Measurements from ENCODE around the gene SAMD11. TPM values are rescaled to one million over a fixed set of nuclear protein-coding genes. Genes with fewer than 3 reads are reported as not detected.

Gene SAMD11
- total RNA-seq, 1 donor from 2014 or later = 6.0 TPM

GRCh38 chr1:912740-913301 lies 10.9 kb upstream of the SAMD11 start:
- Histone ChIP-seq H3K4me3 (ENCODE audit: insufficient read depth, low read depth, low read length) (no peak overlapping the region), H3K4me2 (ENCODE audit: low read length) (no peak overlapping the region), H3K4me1 (ENCODE audit: insufficient read depth, low read length) (peaks cover 14% of the 10 kb centered on the region), H3K27me3 (ENCODE audit: insufficient read depth, low read length) (peaks cover 21% of the 10 kb centered on the region), H3K9ac (ENCODE audit: low read length) (no peak overlapping the region), H2AFZ (ENCODE audit: low read depth, low read length) (no peak overlapping the region), H3K9me3 (ENCODE audit: insufficient read depth, low read depth, low read length) (no peaks in the 10 kb centered on the region), H3K79me2 (ENCODE audit: insufficient read depth, low read length) (no peaks in the 10 kb centered on the region), H4K20me1 (ENCODE audit: insufficient read depth, low read length) (peaks cover 3% of the 10 kb centered on the region), H3K36me3 (ENCODE audit: insufficient read depth, low read length) (no peaks in the 10 kb centered on the region), H3K27ac (ENCODE audit: low read depth, low read length) (no peak overlapping the region)
- H3K4me1 Mint-ChIP-seq (ENCODE audit: low read depth, unreplicated experiment) = peaks cover 4% of the 10 kb centered on the region
- no peak for TF ChIP-seq EZH2 (IDR thresholded peaks at IDR 0.05; ENCODE audit: insufficient read depth, low read length)
- no peak for TF ChIP-seq CTCF (IDR thresholded peaks at IDR 0.05; ENCODE audit: insufficient read depth, low read depth, low read length)
- FAIRE-seq (no peak), DNase-seq (ENCODE audit: low read depth) (no peak)
- H3K4me3 Mint-ChIP-seq (ENCODE audit: unreplicated experiment) = peak overlapping the region; percentile 35
- H3K36me3 Mint-ChIP-seq (ENCODE audit: low read depth, unreplicated experiment) = no peaks in the 10 kb centered on the region
- no peaks in the 10 kb centered on the region for H3K9me3 Mint-ChIP-seq (ENCODE audit: unreplicated experiment)
- peak overlapping the region; percentile 0 for H3K27ac Mint-ChIP-seq (ENCODE audit: unreplicated experiment)
- H3K27me3 Mint-ChIP-seq (ENCODE audit: low read depth, unreplicated experiment) = peaks cover 54% of the 10 kb centered on the region

- Histone ChIP-seq H3K4me2 (ENCODE audit: low read length) (no peak overlapping the region), H3K4me1 (ENCODE audit: insufficient read depth, low read length) (peaks cover 14% of the 10 kb centered on the region), H3K36me3 (ENCODE audit: insufficient read depth, low read length) (no peaks in the 10 kb centered on the region), H3K79me2 (ENCODE audit: insufficient read depth, low read length) (no peaks in the 10 kb centered on the region), H3K27me3 (ENCODE audit: insufficient read depth, low read length) (peaks cover 25% of the 10 kb centered on the region), H3K9me3 (ENCODE audit: insufficient read depth, low read depth, low read length) (no peaks in the 10 kb centered on the region), H3K4me3 (ENCODE audit: insufficient read depth, low read depth, low read length) (no peak overlapping the region), H3K9ac (ENCODE audit: low read length) (no peak overlapping the region), H2AFZ (ENCODE audit: low read depth, low read length) (no peak overlapping the region), H4K20me1 (ENCODE audit: insufficient read depth, low read length) (peaks cover 3% of the 10 kb centered on the region), H3K27ac (ENCODE audit: low read depth, low read length) (no peak overlapping the region)
- Mint-ChIP-seq H3K27ac (ENCODE audit: unreplicated experiment) (no peak overlapping the region), H3K27me3 (ENCODE audit: low read depth, unreplicated experiment) (peaks cover 56% of the 10 kb centered on the region), H3K4me3 (ENCODE audit: unreplicated experiment) (no peak overlapping the region), H3K9me3 (ENCODE audit: unreplicated experiment) (no peaks in the 10 kb centered on the region), H3K36me3 (ENCODE audit: low read depth, unreplicated experiment) (no peaks in the 10 kb centered on the region), H3K4me1 (ENCODE audit: low read depth, unreplicated experiment) (peaks cover 4% of the 10 kb centered on the region)
- TF ChIP-seq CTCF (IDR thresholded peaks at IDR 0.05; ENCODE audit: insufficient read depth, low read depth, low read length) (no peak), EZH2 (IDR thresholded peaks at IDR 0.05; ENCODE audit: insufficient read depth, low read length) (no peak)
- FAIRE-seq (no peak), DNase-seq (ENCODE audit: low read depth) (no peak)
Observed at GRCh38 chr1:913491-914130, 10.1 kb upstream of the SAMD11 start.

Data from astrocyte (in vitro differentiated cells and primary cell).